Small intestine (tissue), 16 donors: ENCODE results near the gene FAM177B. TPM values are rescaled to one million over a fixed set of nuclear protein-coding genes. Genes with fewer than 3 reads are reported as not detected.

Source experiments
- DNase-seq, 2 donors: peaks; one replicate each; pipeline versions ENCODE4 v3.0.0 to v3.0.0-alpha.2; 2013
- FAIRE-seq: peaks from 2 replicates; lab custom pipeline; 2012; peaks lifted over from hg19 to GRCh38; lab: Jason Lieb, UNC
- H3K27ac ChIP-seq, 3 donors: one replicate each; pipeline ENCODE4 v1.5.1; 2013; ENCODE audit warnings: low read length in 2 of 3, mild to moderate bottlenecking in 2 of 3, control low read depth in 1 of 3, inconsistent platforms in 1 of 3, low read depth in 1 of 3, moderate library complexity in 1 of 3
- H3K27me3 ChIP-seq, 3 donors: one replicate each; pipeline ENCODE4 v1.6.1; 2013; ENCODE audit warnings: low read length in 3 of 3, inconsistent platforms in 1 of 3; ENCODE audit not compliant: control insufficient read depth in 3 of 3, insufficient read depth in 3 of 3
- H3K36me3 ChIP-seq, 3 donors: one replicate each; pipeline ENCODE4 v1.6.1; 2013; ENCODE audit warnings: low read length in 3 of 3, inconsistent platforms in 1 of 3, low read depth in 1 of 3, mild to moderate bottlenecking in 1 of 3, moderate library complexity in 1 of 3; ENCODE audit not compliant: control insufficient read depth in 3 of 3, insufficient read depth in 2 of 3
- H3K4me1 ChIP-seq, 3 donors: one replicate each; pipeline ENCODE4 v1.6.1; 2013; ENCODE audit warnings: low read length in 2 of 3, inconsistent platforms in 1 of 3, low read depth in 1 of 3, mild to moderate bottlenecking in 1 of 3, moderate library complexity in 1 of 3; ENCODE audit not compliant: control insufficient read depth in 3 of 3, insufficient read depth in 2 of 3
- H3K4me3 ChIP-seq, 3 donors: one replicate each; pipeline ENCODE4 v1.5.1; 2013; ENCODE audit warnings: low read length in 3 of 3, control low read depth in 1 of 3, inconsistent platforms in 1 of 3, low read depth in 1 of 3, mild to moderate bottlenecking in 1 of 3, moderate library complexity in 1 of 3
- H3K9me3 ChIP-seq, 2 donors: one replicate each; pipeline ENCODE4 v1.6.1; 2013; ENCODE audit warnings: low read depth in 1 of 2, low read length in 1 of 2; ENCODE audit not compliant: control insufficient read depth in 2 of 2, insufficient read depth in 1 of 2
- WGBS, 3 donors: extraction: QIAGEN DNeasy Blood & Tissue Kit; methylation state at CpG; one replicate each; pipeline ENCODE4 v1.1.7; 2013; 5-methylcytosine and 5-hydroxymethylcytosine counted together
- long read RNA-seq, 10 donors: transcript quantifications; one replicate each; lab custom pipeline, GENCODE V29; 2026
- polyA plus RNA-seq, 4 donors: library from polyadenylated mRNA; stranded (reverse) in 3 of 4; unstranded in 1 of 4; fragments of 200-250 nt in 3 of 4; fragments of 120-200 nt in 1 of 4; gene quantifications; one replicate each; pipeline versions ENCODE4 v1.2.1 to v1.2.3, GENCODE V29; 2013
- donor health status: healthy with polysubstance abuse.
- donor health status: control.
- donor health status: control.
- donor health status: Bipolar disorder and iron deficiency.
- donor health status: healthy.

The FAM177B gene
- 10 to 100 TPM in 1 of 4 donors, 1 to 10 TPM in 3; 3.8 to 16.5 (median 8.5) TPM for polyA plus RNA-seq
- long read RNA-seq, donor 1: 0 reads
- long read RNA-seq, donor 2: 0 reads
- long read RNA-seq, donor 3: 0 reads
- long read RNA-seq, donor 4: 0 reads
- long read RNA-seq, donor 5: 0 reads
- long read RNA-seq, donor 6: 0 reads
- long read RNA-seq, donor 7: 0 reads
- long read RNA-seq, donor 8: 0 reads
- long read RNA-seq, donor 9: 0 reads
- long read RNA-seq, donor 10, partial matches to known transcripts: 0 of 1 reads
- long read RNA-seq, donor 10, other reads (novel, unspliced or antisense): 0 of 1 reads

- FAIRE-seq (peak; percentile 15), DNase-seq (peak in 1 of 2 donors; percentile 68)
- Histone ChIP-seq H3K27me3 (no peaks in the 10 kb centered on the region), H3K9me3 (no peaks in the 10 kb centered on the region), H3K4me3 (no peak within 1 kb of the TSS), H3K4me1 (no peaks in the 10 kb centered on the region), H3K27ac (peak within 1 kb of the TSS in 1 of 3 donors; percentile 3), H3K36me3 (peaks cover 3 to 16% (median 6%) of the 10 kb centered on the region in 3 donors)
- 15 to 43% (median 30%) methylated on average over 1 of the region's 1 CpG for WGBS, 3 donors
Measured at GRCh38 chr1:222736972-222737371, at the start of gene FAM177B. Gene FAM177B, plus strand, starts transcription at chr1:222737202. Its CDS starts 9,344 bp downstream, at chr1:222746546.

DNA sequence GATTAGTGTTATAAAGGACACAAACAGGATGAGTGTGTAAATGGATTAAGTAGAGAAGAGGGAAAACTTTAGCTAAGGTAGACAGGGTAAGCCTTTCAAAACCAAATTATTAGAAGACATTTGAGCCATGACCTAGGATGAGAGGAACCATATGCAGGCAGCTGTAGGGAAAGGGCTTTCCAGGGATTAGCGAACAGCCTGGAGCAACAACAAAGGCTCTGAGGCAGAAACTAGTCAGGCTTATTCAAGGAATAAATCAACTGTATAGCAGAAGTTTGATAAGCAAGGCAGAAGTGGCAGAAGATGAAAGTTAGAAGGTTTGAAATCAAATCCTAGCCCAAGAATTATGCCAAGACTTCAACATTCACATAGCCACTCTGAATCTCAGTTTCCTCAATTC lies 46.0 kb upstream of the FAM177B start:
- no peaks in the 10 kb centered on the region for H3K9me3 ChIP-seq
- no peaks in the 10 kb centered on the region for H3K27me3 ChIP-seq
- WGBS, 3 donors: 94 to 100% (median 96%) methylated on average over 1 of the region's 1 CpG
- H3K27ac ChIP-seq: no peak overlapping the region
- peaks cover 6 to 9% (median 8%) of the 10 kb centered on the region in 3 donors for H3K36me3 ChIP-seq
- FAIRE-seq: no peak
- H3K4me1 ChIP-seq: no peaks in the 10 kb centered on the region
- no peak for DNase-seq
- no peak overlapping the region for H3K4me3 ChIP-seq

DNA sequence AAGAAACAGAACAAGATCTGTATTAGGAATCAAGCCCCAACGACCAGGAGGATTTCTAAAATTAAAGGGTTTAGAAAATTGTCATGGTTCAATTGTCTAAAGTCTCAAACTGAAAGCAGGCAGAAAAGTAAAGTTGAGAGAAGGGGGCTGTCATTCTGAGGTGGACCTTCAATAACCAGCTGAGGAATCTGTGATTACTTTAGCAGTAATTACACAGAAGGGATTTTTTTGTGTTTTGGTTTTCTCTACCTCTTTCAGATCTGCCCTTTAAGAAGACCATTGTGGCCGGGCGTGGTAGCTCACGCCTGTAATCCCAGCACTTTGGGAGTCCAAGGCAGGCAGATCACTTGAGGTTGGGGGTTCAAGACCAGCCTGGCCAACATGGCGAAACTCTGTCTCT lies 42.1 kb upstream of the FAM177B start:
- Histone ChIP-seq H3K4me3 (no peak overlapping the region), H3K9me3 (no peaks in the 10 kb centered on the region), H3K36me3 (peaks cover 0 to 8% (median 1%) of the 10 kb centered on the region in 3 donors), H3K27ac (no peak overlapping the region), H3K27me3 (no peaks in the 10 kb centered on the region), H3K4me1 (no peaks in the 10 kb centered on the region)
- FAIRE-seq (no peak), DNase-seq (no peak)
- WGBS, 3 donors: 71 to 78% (median 77%) methylated on average over 5 of the region's 5 CpGs

GRCh38 chr1:222696741-222697140 lies 40.3 kb upstream of the FAM177B start:
- FAIRE-seq (no peak), DNase-seq (no peak)
- H3K27me3 ChIP-seq: no peaks in the 10 kb centered on the region
- no peaks in the 10 kb centered on the region for H3K4me1 ChIP-seq
- no peak overlapping the region for H3K4me3 ChIP-seq
- WGBS, 3 donors: 94 to 97% (median 95%) methylated on average over 8 of the region's 8 CpGs
- no peaks in the 10 kb centered on the region for H3K9me3 ChIP-seq
- H3K36me3 ChIP-seq: peaks cover 0 to 16% (median 0%) of the 10 kb centered on the region in 3 donors
- H3K27ac ChIP-seq: no peak overlapping the region

- 91 to 95% (median 95%) methylated on average over 2 of the region's 2 CpGs for WGBS, 3 donors
- Histone ChIP-seq H3K4me1 (no peaks in the 10 kb centered on the region), H3K27me3 (no peaks in the 10 kb centered on the region), H3K36me3 (peaks cover 0 to 15% (median 0%) of the 10 kb centered on the region in 3 donors), H3K9me3 (no peaks in the 10 kb centered on the region), H3K4me3 (no peak overlapping the region), H3K27ac (no peak overlapping the region)
- DNase-seq (no peak), FAIRE-seq (no peak)
Measured at GRCh38 chr1:222697203-222697602, 39.8 kb upstream of the FAM177B start.

- H3K36me3 ChIP-seq: peaks cover 0 to 14% (median 2%) of the 10 kb centered on the region in 3 donors
- no peaks in the 10 kb centered on the region for H3K4me1 ChIP-seq
- no peak for FAIRE-seq
- 84 to 97% (median 84%) methylated on average over 2 of the region's 2 CpGs for WGBS, 3 donors
- H3K27me3 ChIP-seq: no peaks in the 10 kb centered on the region
- H3K9me3 ChIP-seq: no peaks in the 10 kb centered on the region
- DNase-seq: no peak
- H3K27ac ChIP-seq: no peak overlapping the region
- no peak overlapping the region for H3K4me3 ChIP-seq
Measured at GRCh38 chr1:222697826-222698225, 39.2 kb upstream of the FAM177B start.

DNA sequence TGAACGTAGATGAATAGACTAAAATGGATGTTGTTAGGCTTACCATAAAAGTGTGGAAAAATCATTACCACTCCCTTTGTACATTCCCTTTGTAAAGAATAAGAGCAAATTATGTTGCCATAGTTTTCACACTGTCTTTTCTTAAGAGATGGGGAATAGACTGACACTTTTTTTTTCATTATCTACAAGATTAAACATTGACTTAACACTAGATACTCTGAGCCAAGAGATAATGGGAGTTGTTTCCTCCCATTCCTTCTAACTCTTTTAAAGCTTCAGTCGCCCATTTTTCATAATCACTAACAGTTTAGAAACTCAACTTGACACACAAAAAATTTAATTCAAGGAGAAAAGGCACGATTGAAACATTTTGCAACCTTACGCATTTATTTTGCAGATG lies 34.8 kb upstream of the FAM177B start:
- H3K4me1 ChIP-seq: no peaks in the 10 kb centered on the region
- H3K27ac ChIP-seq: no peak overlapping the region
- H3K4me3 ChIP-seq: no peak overlapping the region
- H3K9me3 ChIP-seq: no peaks in the 10 kb centered on the region
- FAIRE-seq (no peak), DNase-seq (peak in 1 of 2 donors; percentile 7)
- WGBS, 3 donors: 66 to 85% (median 72%) methylated on average over 4 of the region's 4 CpGs
- H3K36me3 ChIP-seq: peaks cover 0 to 17% (median 2%) of the 10 kb centered on the region in 3 donors
- H3K27me3 ChIP-seq: no peaks in the 10 kb centered on the region

- DNase-seq: no peak
- 94 to 100% (median 97%) methylated on average over 1 of the region's 1 CpG for WGBS, 3 donors
- H3K27me3 ChIP-seq: no peaks in the 10 kb centered on the region
- peaks cover 0 to 11% (median 2%) of the 10 kb centered on the region in 3 donors for H3K36me3 ChIP-seq
- no peaks in the 10 kb centered on the region for H3K9me3 ChIP-seq
- no peak for FAIRE-seq
- H3K4me3 ChIP-seq: no peak overlapping the region
- H3K4me1 ChIP-seq: no peaks in the 10 kb centered on the region
- H3K27ac ChIP-seq: no peak overlapping the region
Measured at GRCh38 chr1:222704260-222704659, 32.7 kb upstream of the FAM177B start.
